ENCODE results near the gene ROBO2. TPM values are rescaled to one million over a fixed set of nuclear protein-coding genes. Genes with fewer than 3 reads are reported as not detected.
"Not testable (repeated sequence)": the region's sequence is repeated elsewhere in the genome, so short reads cannot be mapped to it uniquely, and the experiment has no call there.

ROBO2 gene
- polyA plus RNA-seq, 10 donors = 3.3 to 21.8 (median 5.6) TPM

- DNase-seq = no peak
These were observed 367.5 kb downstream of the ROBO2 start for GRCh38 chr3:77407441-77407840.

GRCh38 chr3:77410334-77410733, 370.4 kb downstream of the ROBO2 start:
- not testable (repeated sequence) for DNase-seq

- DNase-seq = no peak
These were observed 371.4 kb downstream of the ROBO2 start for GRCh38 chr3:77411334-77411733.

- DNase-seq = peak in 1 of 3 donors; percentile 40
These were observed 372.1 kb downstream of the ROBO2 start for GRCh38 chr3:77412021-77412438.

GRCh38 chr3:77412584-77412983, 372.7 kb downstream of the ROBO2 start:
- DNase-seq = no peak

- DNase-seq = no peak
These were observed 375.0 kb downstream of the ROBO2 start for GRCh38 chr3:77414881-77415280.

- DNase-seq = peak in 2 of 3 donors; percentile 10 to 15
These were observed 380.4 kb downstream of the ROBO2 start for GRCh38 chr3:77420336-77420735.

GRCh38 chr3:77421916-77422315, 382.0 kb downstream of the ROBO2 start:
- no peak for DNase-seq

GRCh38 chr3:77426531-77426930, 386.6 kb downstream of the ROBO2 start:
- DNase-seq = no peak

GRCh38 chr3:77427528-77427927, 387.6 kb downstream of the ROBO2 start:
- DNase-seq = no peak

- no peak for DNase-seq
These were observed 397.0 kb downstream of the ROBO2 start for GRCh38 chr3:77436908-77437307.

GRCh38 chr3:77446084-77446483, 406.2 kb downstream of the ROBO2 start:
- peak in 1 of 3 donors; percentile 12 for DNase-seq

- DNase-seq = peak in 1 of 3 donors; percentile 26
These were observed 406.9 kb downstream of the ROBO2 start for GRCh38 chr3:77446761-77447160.

- DNase-seq = peak in 1 of 3 donors; percentile 28
These were observed 409.8 kb downstream of the ROBO2 start for GRCh38 chr3:77449459-77450350.

GRCh38 chr3:77456431-77456830, 416.5 kb downstream of the ROBO2 start:
- DNase-seq = no peak

- DNase-seq = no peak
These were observed 417.0 kb downstream of the ROBO2 start for GRCh38 chr3:77456906-77457305.

GRCh38 chr3:77459926-77460325, 420.0 kb downstream of the ROBO2 start:
- DNase-seq = no peak

- peak in 2 of 3 donors; percentile 17 to 71 for DNase-seq
These were observed 420.4 kb downstream of the ROBO2 start for GRCh38 chr3:77460326-77460725.

GRCh38 chr3:77462951-77463350, 423.1 kb downstream of the ROBO2 start:
- DNase-seq = no peak

- no peak for DNase-seq
These were observed 424.3 kb downstream of the ROBO2 start for GRCh38 chr3:77464111-77464688.

GRCh38 chr3:77466562-77467115, 426.7 kb downstream of the ROBO2 start:
- DNase-seq = no peak

- peak; percentile 87 to 96 (median 88) for DNase-seq
These were observed 428.1 kb downstream of the ROBO2 start for GRCh38 chr3:77467702-77468625.
